Stomach (tissue), 19 donors: ENCODE measurements around the gene TMA7. TPM values are rescaled to one million over a fixed set of nuclear protein-coding genes. Genes with fewer than 3 reads are reported as not detected.

Source experiments
- DNase-seq, 2 donors: peaks; one replicate each; pipeline versions ENCODE4 v3.0.0 to v3.0.0-alpha.2; 2013 to 2019
- H3K27ac ChIP-seq, 5 donors: fragments of 200-600 bp in 4 of 5; sonication (generic) in 4 of 5; one replicate each; pipeline ENCODE4 v1.5.1; 2013 to 2019; ENCODE audit warnings: mild to moderate bottlenecking in 1 of 5, moderate library complexity in 1 of 5
- H3K27me3 ChIP-seq, 3 donors: fragments of 200-600 bp; sonication (generic); one replicate each; pipeline ENCODE4 v1.5.1; 2017 to 2019; ENCODE audit warnings: mixed run types in 1 of 3
- H3K36me3 ChIP-seq, 4 donors: fragments of 200-600 bp; sonication (generic); 1 replicate in 3 of 4; 2 replicates in 1 of 4; pipeline ENCODE4 v1.5.1; 2016 to 2019
- H3K4me1 ChIP-seq, 4 donors: fragments of 200-600 bp; sonication (generic); one replicate each; pipeline ENCODE4 v1.5.1; 2016 to 2019
- H3K4me3 ChIP-seq, 4 donors: fragments of 200-600 bp; sonication (generic) in 3 of 4; one replicate each; pipeline ENCODE4 v1.5.1; 2016 to 2019; ENCODE audit warnings: mild to moderate bottlenecking in 1 of 4
- H3K9me3 ChIP-seq, 4 donors: fragments of 200-600 bp; sonication (generic); one replicate each; pipeline ENCODE4 v1.5.1; 2016 to 2019
- EP300 ChIP-seq: sonication (generic); formaldehyde crosslinking; IDR thresholded peaks from one replicate; pipeline ENCODE4 v1.6.1; 2017; ENCODE audit warnings: antibody characterized with exemption
- POLR2A ChIP-seq, 4 donors: fragments of 450-650 bp; IDR thresholded peaks; one replicate each; pipeline ENCODE4 v1.6.1; 2016; ENCODE audit warnings: antibody characterized with exemption in 4 of 4, control low read depth in 2 of 4, mild to moderate bottlenecking in 1 of 4, moderate library complexity in 1 of 4
- POLR2AphosphoS5 ChIP-seq, 3 donors: sonication (generic); formaldehyde crosslinking; IDR thresholded peaks; one replicate each; pipeline ENCODE4 v1.6.1; 2016; ENCODE audit warnings: antibody characterized with exemption in 3 of 3
- WGBS, 5 donors: extraction: QIAGEN DNeasy Blood & Tissue Kit in 3 of 5; methylation state at CpG; one replicate each; pipeline versions ENCODE4 v1.1.5 to v1.1.7; 2013 to 2018; 5-methylcytosine and 5-hydroxymethylcytosine counted together
- intact Hi-C: fragments of 100-400 bp; cut with DNase I; formaldehyde crosslinking; loops from one replicate; pipeline ENCODE4 v1.15.1; 2023; ENCODE audit warnings: low total_unique reads
- long read RNA-seq, 10 donors: transcript quantifications; one replicate each; lab custom pipeline, GENCODE V29; 2026
- polyA plus RNA-seq, 3 donors: library from polyadenylated mRNA; stranded (reverse); fragments of 200-250 nt; gene quantifications; one replicate each; pipeline ENCODE4 v1.2.3, GENCODE V29; 2013
- total RNA-seq, 5 donors: library from RNA; depleted of rRNA; stranded (reverse); fragments of >200 nt; gene quantifications; one replicate each; pipeline versions ENCODE4 v1.1.0 to v1.2.3, GENCODE V29; 2014 to 2016
- TF ChIP-seq, protein P1 (sequence below), 7 experiments: fragments of 450-650 bp in 4 of 7; fragments of 200-600 bp in 3 of 7; sonication (generic) in 3 of 7; IDR thresholded peaks; one replicate each; pipeline ENCODE4 v1.5.1; 2016 to 2019; ENCODE audit warnings: antibody characterized with exemption in 7 of 7, control low read depth in 2 of 7, mild to moderate bottlenecking in 1 of 7
- donor health status: healthy with polysubstance abuse.
- donor health status: Bipolar disorder and iron deficiency.
- donor health status: healthy.

The TMA7 gene
- 100 to 1,000 TPM; 107 to 298 (median 230) TPM for total RNA-seq
- 100 to 1,000 TPM; 644 to 702 (median 660) TPM for polyA plus RNA-seq
- long read RNA-seq, donor 1, transcript TMA7-202 (3 exons, 619 nt), result minor isoform, 14 of 108 reads
- long read RNA-seq, donor 1, transcript TMA7-201 (4 exons, 561 nt), result major isoform, 94 of 108 reads
- long read RNA-seq, donor 1, partial matches to known transcripts, result 0 of 108 reads
- long read RNA-seq, donor 1, other reads (novel, unspliced or antisense), result 0 of 108 reads
- long read RNA-seq, donor 2, transcript TMA7-201 (4 exons, 561 nt), result major isoform, 140 of 177 reads
- long read RNA-seq, donor 2, transcript TMA7-202 (3 exons, 619 nt), result minor isoform, 30 of 177 reads
- long read RNA-seq, donor 2, partial matches to known transcripts, result 0 of 177 reads
- long read RNA-seq, donor 2, other reads (novel, unspliced or antisense), result 7 of 177 reads
- long read RNA-seq, donor 3, transcript TMA7-201 (4 exons, 561 nt), result major isoform, 122 of 159 reads
- long read RNA-seq, donor 3, transcript TMA7-202 (3 exons, 619 nt), result minor isoform, 30 of 159 reads
- long read RNA-seq, donor 3, partial matches to known transcripts, result 0 of 159 reads
- long read RNA-seq, donor 3, other reads (novel, unspliced or antisense), result 6 of 159 reads
- long read RNA-seq, donor 4, transcript TMA7-202 (3 exons, 619 nt), result minor isoform, 8 of 25 reads
- long read RNA-seq, donor 4, transcript TMA7-201 (4 exons, 561 nt), result major isoform, 17 of 25 reads
- long read RNA-seq, donor 4, partial matches to known transcripts, result 0 of 25 reads
- long read RNA-seq, donor 4, other reads (novel, unspliced or antisense), result 0 of 25 reads
- long read RNA-seq, donor 5, transcript TMA7-201 (4 exons, 561 nt), result major isoform, 229 of 294 reads
- long read RNA-seq, donor 5, transcript TMA7-202 (3 exons, 619 nt), result minor isoform, 44 of 294 reads
- long read RNA-seq, donor 5, partial matches to known transcripts, result 6 of 294 reads
- long read RNA-seq, donor 5, other reads (novel, unspliced or antisense), result 15 of 294 reads
- long read RNA-seq, donor 6, result 0 reads
- long read RNA-seq, donor 7, transcript TMA7-202 (3 exons, 619 nt), result minor isoform, 39 of 302 reads
- long read RNA-seq, donor 7, transcript TMA7-201 (4 exons, 561 nt), result major isoform, 246 of 302 reads
- long read RNA-seq, donor 7, partial matches to known transcripts, result 10 of 302 reads
- long read RNA-seq, donor 7, other reads (novel, unspliced or antisense), result 7 of 302 reads
- long read RNA-seq, donor 8, transcript TMA7-201 (4 exons, 561 nt), result major isoform, 220 of 286 reads
- long read RNA-seq, donor 8, transcript TMA7-202 (3 exons, 619 nt), result minor isoform, 39 of 286 reads
- long read RNA-seq, donor 8, partial matches to known transcripts, result 11 of 286 reads
- long read RNA-seq, donor 8, other reads (novel, unspliced or antisense), result 15 of 286 reads
- long read RNA-seq, donor 9, transcript TMA7-202 (3 exons, 619 nt), result minor isoform, 64 of 318 reads
- long read RNA-seq, donor 9, transcript TMA7-201 (4 exons, 561 nt), result major isoform, 218 of 318 reads
- long read RNA-seq, donor 9, partial matches to known transcripts, result 15 of 318 reads
- long read RNA-seq, donor 9, other reads (novel, unspliced or antisense), result 21 of 318 reads
- long read RNA-seq, donor 10, transcript TMA7-202 (3 exons, 619 nt), result minor isoform, 19 of 102 reads
- long read RNA-seq, donor 10, transcript TMA7-201 (4 exons, 561 nt), result major isoform, 83 of 102 reads
- long read RNA-seq, donor 10, partial matches to known transcripts, result 0 of 102 reads
- long read RNA-seq, donor 10, other reads (novel, unspliced or antisense), result 0 of 102 reads

DNA sequence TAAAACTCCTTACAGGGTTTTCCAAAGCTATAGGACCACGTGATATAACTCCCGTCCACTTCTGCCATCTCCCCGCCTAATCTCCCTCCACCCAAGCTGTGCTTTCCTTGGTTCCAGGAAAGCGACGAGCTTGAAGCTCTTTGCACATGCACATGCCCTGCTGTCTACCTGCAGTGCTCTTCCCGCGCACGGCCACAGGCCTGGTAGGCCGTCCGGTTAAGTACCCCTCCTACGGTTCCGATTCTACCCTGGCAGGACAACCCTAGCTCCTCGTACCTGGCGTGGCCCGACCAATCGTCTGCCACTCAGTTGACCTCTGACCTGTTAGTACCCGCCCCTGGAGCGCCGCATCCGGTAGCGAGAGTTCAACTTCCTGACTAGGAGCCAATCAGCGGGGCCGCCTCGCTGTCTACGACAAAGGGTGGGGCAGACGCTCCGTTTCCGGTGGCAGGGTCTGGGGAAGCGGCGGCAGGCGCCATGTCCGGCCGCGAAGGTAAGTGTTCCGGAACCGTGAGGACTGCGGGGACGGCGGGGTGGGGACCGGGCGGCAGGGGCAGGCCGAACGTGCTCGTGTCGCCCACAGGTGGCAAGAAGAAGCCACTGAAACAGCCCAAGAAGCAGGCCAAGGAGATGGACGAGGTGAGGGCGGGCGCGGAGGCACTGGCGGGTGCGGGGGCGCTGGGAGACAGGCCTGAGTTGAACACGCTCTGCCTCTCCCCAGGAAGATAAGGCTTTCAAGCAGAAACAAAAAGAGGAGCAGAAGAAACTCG lies at the start of gene TMA7, which contains the start of gene CCDC51:
Gene TMA7 (plus strand): TSS at position 438 of the 770 bp plus-strand sequence. CDS start 40 bp downstream, at position 478.
Gene CCDC51 (minus strand): TSS at position 300 of the 770 bp plus-strand sequence. CDS start 4,991 bp downstream, outside the sequence.
- intact Hi-C loops, result no loop called here
- H3K27me3 ChIP-seq, result no peaks in the 10 kb centered on the region
- WGBS, 5 donors, result 0 to 2% (median 1%) methylated on average over 48 to 54 of the region's 54 CpGs

DNA sequence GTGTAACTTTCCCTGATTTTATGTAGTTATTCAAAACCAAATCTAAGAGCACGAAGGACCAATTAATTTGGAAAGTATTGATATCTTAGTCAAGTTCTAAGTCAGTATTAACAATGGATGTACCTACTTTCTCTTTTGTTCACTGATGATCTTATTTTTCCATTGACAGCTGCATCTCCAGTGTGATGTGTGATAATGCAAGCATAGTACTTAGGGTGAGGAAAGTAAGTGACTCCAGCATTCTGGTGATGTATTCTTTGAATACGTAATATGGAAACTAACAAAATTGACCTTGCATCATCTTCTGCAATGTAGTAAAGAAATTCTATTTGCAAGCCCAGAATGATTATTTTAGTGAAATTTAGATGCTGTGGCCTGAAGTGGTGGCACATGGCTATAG lies 45.7 kb upstream of the TMA7 start:
- no peaks in the 10 kb centered on the region for H3K36me3 ChIP-seq
- no peaks in the 10 kb centered on the region for H3K9me3 ChIP-seq
- no peak overlapping the region for H3K4me3 ChIP-seq
- H3K27me3 ChIP-seq, result peaks cover 0 to 4% (median 0%) of the 10 kb centered on the region in 3 donors
- H3K27ac ChIP-seq, result no peak overlapping the region
- no peaks in the 10 kb centered on the region for H3K4me1 ChIP-seq
- WGBS, 5 donors, result 82 to 93% (median 86%) methylated on average over 2 of the region's 2 CpGs
- intact Hi-C loops, result no loop called here
- no peak for DNase-seq
- no peak for TF ChIP-seq POLR2A (IDR thresholded peaks at IDR 0.05)
- TF ChIP-seq, protein P1, sequence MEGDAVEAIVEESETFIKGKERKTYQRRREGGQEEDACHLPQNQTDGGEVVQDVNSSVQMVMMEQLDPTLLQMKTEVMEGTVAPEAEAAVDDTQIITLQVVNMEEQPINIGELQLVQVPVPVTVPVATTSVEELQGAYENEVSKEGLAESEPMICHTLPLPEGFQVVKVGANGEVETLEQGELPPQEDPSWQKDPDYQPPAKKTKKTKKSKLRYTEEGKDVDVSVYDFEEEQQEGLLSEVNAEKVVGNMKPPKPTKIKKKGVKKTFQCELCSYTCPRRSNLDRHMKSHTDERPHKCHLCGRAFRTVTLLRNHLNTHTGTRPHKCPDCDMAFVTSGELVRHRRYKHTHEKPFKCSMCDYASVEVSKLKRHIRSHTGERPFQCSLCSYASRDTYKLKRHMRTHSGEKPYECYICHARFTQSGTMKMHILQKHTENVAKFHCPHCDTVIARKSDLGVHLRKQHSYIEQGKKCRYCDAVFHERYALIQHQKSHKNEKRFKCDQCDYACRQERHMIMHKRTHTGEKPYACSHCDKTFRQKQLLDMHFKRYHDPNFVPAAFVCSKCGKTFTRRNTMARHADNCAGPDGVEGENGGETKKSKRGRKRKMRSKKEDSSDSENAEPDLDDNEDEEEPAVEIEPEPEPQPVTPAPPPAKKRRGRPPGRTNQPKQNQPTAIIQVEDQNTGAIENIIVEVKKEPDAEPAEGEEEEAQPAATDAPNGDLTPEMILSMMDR (IDR thresholded peaks at IDR 0.05), result no peak

More for the DNA sequence above, at the start of gene TMA7, which contains the start of gene CCDC51:
- H3K4me1 ChIP-seq, result peaks cover 17 to 43% (median 30%) of the 10 kb centered on the region in 4 donors
- peak; percentile 99 for DNase-seq
- H3K4me3 ChIP-seq, result peak within 1 kb of the TSS; percentile 70 to 88 (median 80)
- H3K36me3 ChIP-seq, result peaks cover 4 to 36% (median 34%) of the 10 kb centered on the region in 4 donors
- peak within 1 kb of the TSS; percentile 90 to 95 (median 94) for H3K27ac ChIP-seq
- TF ChIP-seq EP300 (no peak), POLR2AphosphoS5 (IDR thresholded peaks at IDR 0.05) (peak; percentile 86 to 99 (median 99)), POLR2A (IDR thresholded peaks at IDR 0.05) (peak in 2 of 4 donors; percentile 86 to 91)
- TF ChIP-seq, protein P1 (IDR thresholded peaks at IDR 0.05), result no peak
- H3K9me3 ChIP-seq, result no peaks in the 10 kb centered on the region

DNA sequence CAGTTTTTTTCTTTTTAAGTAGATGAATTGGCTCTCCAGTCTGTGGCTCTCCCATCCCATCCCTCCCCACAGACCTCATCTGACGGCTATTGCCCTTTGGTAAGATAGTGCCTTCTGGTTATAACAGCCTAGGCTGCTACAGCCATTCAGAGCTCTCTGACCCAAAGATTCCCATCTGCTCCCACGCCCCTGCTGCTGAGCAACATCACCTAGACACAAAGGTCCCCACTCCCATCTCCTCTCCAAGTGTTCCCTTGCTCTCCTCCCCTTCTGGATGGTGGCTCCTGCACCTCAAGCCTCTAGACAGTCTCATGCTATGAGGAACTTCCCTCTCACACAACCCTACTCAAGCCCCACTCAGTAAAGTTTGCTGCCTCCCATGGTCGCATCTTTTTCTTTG lies 44.3 kb upstream of the TMA7 start:
- DNase-seq, result no peak
- Histone ChIP-seq H3K4me3 (no peak overlapping the region), H3K9me3 (no peaks in the 10 kb centered on the region), H3K36me3 (no peaks in the 10 kb centered on the region), H3K4me1 (no peaks in the 10 kb centered on the region), H3K27me3 (peaks cover 0 to 4% (median 0%) of the 10 kb centered on the region in 3 donors), H3K27ac (no peak overlapping the region)
- intact Hi-C loops, result no loop called here
- TF ChIP-seq POLR2AphosphoS5 (IDR thresholded peaks at IDR 0.05), result no peak
- WGBS, 5 donors, result 49 to 68% (median 58%) methylated on average over 3 of the region's 3 CpGs
